Measurements from ENCODE around the gene SERTAD1. TPM values are rescaled to one million over a fixed set of nuclear protein-coding genes. Genes with fewer than 3 reads are reported as not detected.

SERTAD1 gene
- total and polyA plus RNA-seq, 2 of the 4 experiments (the other 2 are of a cell fraction) = 21.1 to 27.4 TPM

DNA sequence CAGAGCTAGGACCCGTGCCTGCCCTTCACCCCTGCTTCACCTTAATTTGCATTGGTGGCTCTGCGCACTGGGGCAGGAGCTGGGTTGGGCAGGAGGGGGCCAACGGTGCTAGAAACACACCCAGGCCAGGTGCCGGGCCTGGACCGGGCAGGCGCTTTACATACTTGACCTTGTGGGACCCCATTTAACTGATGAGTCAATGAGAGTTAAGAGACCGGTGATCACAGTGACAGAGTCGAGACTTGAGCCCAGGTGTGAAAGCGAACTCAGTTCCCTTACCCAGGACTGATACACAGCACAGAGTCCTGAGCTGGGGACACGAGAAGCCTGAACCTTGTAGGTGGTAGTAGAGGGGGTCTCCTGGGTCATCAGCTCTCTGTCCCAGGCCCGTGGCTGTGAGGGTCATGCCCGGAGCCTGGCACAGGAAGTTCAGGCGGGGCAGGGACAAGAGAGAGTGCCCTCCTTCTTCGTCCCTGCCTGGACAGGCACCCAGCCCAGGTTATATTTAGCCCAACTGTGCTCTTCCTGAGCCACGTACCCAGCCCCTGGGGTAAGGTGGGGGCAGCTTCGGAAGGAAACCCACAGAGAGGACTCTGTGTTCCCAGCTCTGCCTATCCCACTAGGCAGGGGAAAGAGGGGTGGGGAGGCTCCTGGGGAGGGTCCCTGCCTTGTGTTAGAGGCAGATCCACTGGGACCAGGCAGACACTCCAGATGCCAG, 14.5 kb downstream of the SERTAD1 start:
- ChIA-PET POLR2A (ENCODE audit: unreplicated experiment) (no interaction called here), CTCF (no interaction called here)
- no peak for ATAC-seq (ENCODE audit: low read depth)

More for the DNA sequence above, 14.5 kb downstream of the SERTAD1 start:
- Histone ChIP-seq H3K4me3 (ENCODE audit: insufficient read depth, low read depth, low read length) (no peak overlapping the region), H4K20me1 (ENCODE audit: insufficient read depth, low read length) (no peaks in the 10 kb centered on the region), H2BK20ac (ENCODE audit: low read depth, low read length) (no peak overlapping the region), H2AK5ac (ENCODE audit: low read depth, low read length) (no peak overlapping the region), H3K18ac (ENCODE audit: low read depth, low read length) (no peak overlapping the region), H3K36me3 (ENCODE audit: control insufficient read depth, insufficient read depth, low read length) (no peaks in the 10 kb centered on the region), H3K56ac (ENCODE audit: extremely low read depth, insufficient read depth, low read length) (no peak overlapping the region), H3K27me3 (ENCODE audit: control insufficient read depth, insufficient read depth, low read length) (no peaks in the 10 kb centered on the region), H3K4me1 (ENCODE audit: control insufficient read depth, insufficient read depth, low read length) (no peaks in the 10 kb centered on the region), H3K79me1 (ENCODE audit: low read depth in 1 of 2, low read length in 2 of 2) (no peaks in the 10 kb centered on the region), H3K27ac (ENCODE audit: insufficient read depth, low read length) (no peak overlapping the region), H3K14ac (replicated peaks; ENCODE audit: low read depth, low read length) (no peak overlapping the region), H3K9ac (ENCODE audit: low read depth, low read length) (no peak overlapping the region), H4K91ac (ENCODE audit: insufficient read depth, low read depth, low read length) (no peak overlapping the region), H3K9me3 (ENCODE audit: control insufficient read depth, insufficient read depth, low read length) (no peaks in the 10 kb centered on the region), H2AFZ (replicated peaks; ENCODE audit: low read length, poor library complexity) (no peak overlapping the region), H3K4me2 (ENCODE audit: low read depth, low read length) (no peak overlapping the region), H3K9me1 (ENCODE audit: insufficient read depth, low read length) (peaks cover 6% of the 10 kb centered on the region; the same call in 1 of the 2 replicates), H2BK5ac (ENCODE audit: low read depth, low read length, poor library complexity, severe bottlenecking) (no peak overlapping the region), H2BK15ac (ENCODE audit: low read depth, low read length) (no peak overlapping the region), H3K4ac (ENCODE audit: low read depth, low read length) (no peak overlapping the region), H4K8ac (ENCODE audit: low read depth in 2 of 2, low read length in 2 of 2) (no peak overlapping the region), H2AK9ac (replicated peaks; ENCODE audit: low read depth, low read length, poor library complexity) (peak overlapping the region; percentile 55), H2BK120ac (ENCODE audit: low read depth, low read length) (no peak overlapping the region), H3K23ac (ENCODE audit: low read depth, low read length) (no peak overlapping the region), H4K5ac (ENCODE audit: low read depth, low read length) (no peak overlapping the region)
- intact Hi-C loops (cut with micrococcal nuclease) (no loop called here), dilution Hi-C loops (cut with HindIII; ENCODE audit: low sequenced_read_pairs, unreplicated experiment) (no loop called here), in situ Hi-C loops (cut with MboI; ENCODE audit: low sequenced_read_pairs) (no loop called here)
- no peak for DNase-seq
- 64% methylated on average over 6 of the region's 16 CpGs; no CpG with 5 or more reads in 1 of the 2 experiments for WGBS, 2 experiments (ENCODE audit: extremely low coverage in 2 of 2, insufficient read length in 1 of 2)
- TF ChIP-seq CHD1 (IDR thresholded peaks at IDR 0.05; ENCODE audit: low read depth, low read length) = no peak
- no peak for TF ChIP-seq RFX5 (IDR thresholded peaks at IDR 0.05; ENCODE audit: low read depth, low read length)
- no peak for TF ChIP-seq MAZ (IDR thresholded peaks at IDR 0.05; ENCODE audit: borderline replicate concordance, low read depth, low read length)
- no peak for TF ChIP-seq FOS (IDR thresholded peaks at IDR 0.05; ENCODE audit: low read depth, low read length)
- TF ChIP-seq, protein P1, sequence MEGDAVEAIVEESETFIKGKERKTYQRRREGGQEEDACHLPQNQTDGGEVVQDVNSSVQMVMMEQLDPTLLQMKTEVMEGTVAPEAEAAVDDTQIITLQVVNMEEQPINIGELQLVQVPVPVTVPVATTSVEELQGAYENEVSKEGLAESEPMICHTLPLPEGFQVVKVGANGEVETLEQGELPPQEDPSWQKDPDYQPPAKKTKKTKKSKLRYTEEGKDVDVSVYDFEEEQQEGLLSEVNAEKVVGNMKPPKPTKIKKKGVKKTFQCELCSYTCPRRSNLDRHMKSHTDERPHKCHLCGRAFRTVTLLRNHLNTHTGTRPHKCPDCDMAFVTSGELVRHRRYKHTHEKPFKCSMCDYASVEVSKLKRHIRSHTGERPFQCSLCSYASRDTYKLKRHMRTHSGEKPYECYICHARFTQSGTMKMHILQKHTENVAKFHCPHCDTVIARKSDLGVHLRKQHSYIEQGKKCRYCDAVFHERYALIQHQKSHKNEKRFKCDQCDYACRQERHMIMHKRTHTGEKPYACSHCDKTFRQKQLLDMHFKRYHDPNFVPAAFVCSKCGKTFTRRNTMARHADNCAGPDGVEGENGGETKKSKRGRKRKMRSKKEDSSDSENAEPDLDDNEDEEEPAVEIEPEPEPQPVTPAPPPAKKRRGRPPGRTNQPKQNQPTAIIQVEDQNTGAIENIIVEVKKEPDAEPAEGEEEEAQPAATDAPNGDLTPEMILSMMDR (conservative IDR thresholded peaks at IDR 0.05; ENCODE audit: low read depth, low read length) = no peak
- TF ChIP-seq, protein P2, sequence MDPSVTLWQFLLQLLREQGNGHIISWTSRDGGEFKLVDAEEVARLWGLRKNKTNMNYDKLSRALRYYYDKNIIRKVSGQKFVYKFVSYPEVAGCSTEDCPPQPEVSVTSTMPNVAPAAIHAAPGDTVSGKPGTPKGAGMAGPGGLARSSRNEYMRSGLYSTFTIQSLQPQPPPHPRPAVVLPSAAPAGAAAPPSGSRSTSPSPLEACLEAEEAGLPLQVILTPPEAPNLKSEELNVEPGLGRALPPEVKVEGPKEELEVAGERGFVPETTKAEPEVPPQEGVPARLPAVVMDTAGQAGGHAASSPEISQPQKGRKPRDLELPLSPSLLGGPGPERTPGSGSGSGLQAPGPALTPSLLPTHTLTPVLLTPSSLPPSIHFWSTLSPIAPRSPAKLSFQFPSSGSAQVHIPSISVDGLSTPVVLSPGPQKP (IDR thresholded peaks at IDR 0.05; ENCODE audit: borderline replicate concordance, low read depth, low read length) = no peak
- TF ChIP-seq BHLHE40 (IDR thresholded peaks at IDR 0.05; ENCODE audit: low read depth, low read length) = no peak
- TF ChIP-seq, protein P3, sequence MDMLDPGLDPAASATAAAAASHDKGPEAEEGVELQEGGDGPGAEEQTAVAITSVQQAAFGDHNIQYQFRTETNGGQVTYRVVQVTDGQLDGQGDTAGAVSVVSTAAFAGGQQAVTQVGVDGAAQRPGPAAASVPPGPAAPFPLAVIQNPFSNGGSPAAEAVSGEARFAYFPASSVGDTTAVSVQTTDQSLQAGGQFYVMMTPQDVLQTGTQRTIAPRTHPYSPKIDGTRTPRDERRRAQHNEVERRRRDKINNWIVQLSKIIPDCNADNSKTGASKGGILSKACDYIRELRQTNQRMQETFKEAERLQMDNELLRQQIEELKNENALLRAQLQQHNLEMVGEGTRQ (IDR thresholded peaks at IDR 0.05; ENCODE audit: low read depth, low read length) = no peak
- no TSS peak for BruUV-seq (replicated peaks)

Data from IMR-90 (cell line).